H1 (cell line): ENCODE results near the gene HFM1. TPM values are rescaled to one million over a fixed set of nuclear protein-coding genes. Genes with fewer than 3 reads are reported as not detected.

Experiments used
- CTCF ChIA-PET: fragments of 300-600 bp; sonication (Branson Sonifier 250); formaldehyde crosslinking; loops from one replicate; lab custom pipeline; 2021; ENCODE audit not compliant: partially characterized antibody; lab: Charles Lee
- POLR2A ChIA-PET: fragments of 300-600 bp; sonication (Branson Sonifier 250); formaldehyde crosslinking; loops from one replicate; lab custom pipeline; 2021; ENCODE audit warnings: inconsistent platforms; ENCODE audit not compliant: partially characterized antibody; lab: Charles Lee
- DNase-seq, 2 experiments: peaks; one replicate each; pipeline versions ENCODE4 v3.0.0 to v3.0.0-alpha.2; 2010 to 2022; ENCODE audit warnings: low spot score in 2 of 2, low read depth in 1 of 2, mixed read lengths in 1 of 2
- FAIRE-seq: peaks from 2 replicates; lab custom pipeline; 2011; peaks lifted over from hg19 to GRCh38; lab: Jason Lieb, UNC
- H2AFZ ChIP-seq: 2 replicates; pipeline ENCODE4 v1.8.1; 2012; ENCODE audit warnings: low read length, inconsistent platforms
- H2AK5ac ChIP-seq: 2 replicates; pipeline ENCODE4 v1.6.1; 2013; ENCODE audit warnings: low read depth, low read length
- H2BK120ac ChIP-seq: replicated peaks from 2 replicates; pipeline ENCODE3; 2013; ENCODE audit warnings: low read depth, low read length, inconsistent platforms
- H2BK12ac ChIP-seq: 2 replicates; pipeline ENCODE4 v1.6.1; 2013; ENCODE audit warnings: low read depth, low read length
- H2BK15ac ChIP-seq: 2 replicates; pipeline ENCODE4 v1.6.1; 2013; ENCODE audit warnings: low read length
- H2BK20ac ChIP-seq: 2 replicates; pipeline ENCODE4 v1.6.1; 2013; ENCODE audit warnings: low read length
- H2BK5ac ChIP-seq: 2 replicates; pipeline ENCODE4 v1.6.1; 2013; ENCODE audit warnings: low read depth, low read length
- H3K14ac ChIP-seq: 2 replicates; pipeline ENCODE4 v1.6.1; 2013; ENCODE audit warnings: inconsistent platforms; ENCODE audit not compliant: insufficient read length
- H3K18ac ChIP-seq: 2 replicates; pipeline ENCODE4 v1.6.1; 2013; ENCODE audit warnings: low read length; ENCODE audit errors: extremely low read depth
- H3K23ac ChIP-seq: 2 replicates; pipeline ENCODE4 v1.6.1; 2013; ENCODE audit warnings: inconsistent platforms; ENCODE audit not compliant: insufficient read length
- H3K23me2 ChIP-seq: 2 replicates; pipeline ENCODE4 v1.6.1; 2013; ENCODE audit warnings: low read depth, low read length
- H3K27ac ChIP-seq: 2 replicates; pipeline ENCODE4 v1.6.1; 2011; ENCODE audit warnings: low read depth, low read length, inconsistent platforms
- H3K27me3 ChIP-seq, 4 experiments: replicated peaks in 1 of 4; 1 replicate in 1 of 4; 2 replicates in 3 of 4; pipeline versions ENCODE4 v1.6.1 to v1.8.1; 2011 to 2013; ENCODE audit warnings: low read length in 3 of 4, mild to moderate bottlenecking in 3 of 4, inconsistent platforms in 2 of 4, mixed read lengths in 2 of 4, moderate library complexity in 1 of 4; ENCODE audit not compliant: control insufficient read depth in 3 of 4, insufficient read depth in 3 of 4; ENCODE audit errors: extremely low read depth in 1 of 4
- H3K36me3 ChIP-seq, 4 experiments: 2 replicates each; pipeline versions ENCODE4 v1.6.1 to v1.8.1; 2011 to 2013; ENCODE audit warnings: mild to moderate bottlenecking in 4 of 4, low read length in 3 of 4, moderate library complexity in 2 of 4, control low read depth in 1 of 4, inconsistent platforms in 1 of 4; ENCODE audit not compliant: insufficient read depth in 4 of 4, control insufficient read depth in 2 of 4
- H3K4ac ChIP-seq: replicated peaks from 2 replicates; pipeline ENCODE3; 2013; ENCODE audit warnings: low read length, low read depth, mixed read lengths, inconsistent platforms; ENCODE audit not compliant: insufficient read length
- H3K4me1 ChIP-seq, 4 experiments: replicated peaks in 1 of 4; 1 replicate in 1 of 4; 2 replicates in 3 of 4; pipeline versions ENCODE4 v1.6.1 to v1.8.1; 2011 to 2013; ENCODE audit warnings: low read length in 3 of 4, inconsistent platforms in 2 of 4, mixed read lengths in 1 of 4; ENCODE audit not compliant: insufficient read depth in 4 of 4, control insufficient read depth in 3 of 4
- H3K4me2 ChIP-seq, 2 experiments: 2 replicates each; pipeline versions ENCODE4 v1.6.1 to v1.8.1; 2011 to 2013; ENCODE audit warnings: low read depth in 2 of 2, low read length in 2 of 2, control low read depth in 1 of 2, inconsistent platforms in 1 of 2, mild to moderate bottlenecking in 1 of 2; ENCODE audit not compliant: insufficient read depth in 1 of 2
- H3K4me3 ChIP-seq, 4 experiments: fragments of 200-600, 300-600 bp in 1 of 4; sonication (generic), shearing (Covaris generic), sonication (Bioruptor Twin) in 1 of 4; 2 replicates each; pipeline versions ENCODE4 v1.5.1 to v1.8.1; 2011 to 2016; ENCODE audit warnings: low read length in 4 of 4, low read depth in 3 of 4, control low read depth in 2 of 4, inconsistent platforms in 2 of 4, mild to moderate bottlenecking in 2 of 4, mixed read lengths in 1 of 4, moderate library complexity in 1 of 4; ENCODE audit not compliant: insufficient read depth in 2 of 4; ENCODE audit errors: extremely low read depth in 1 of 4
- H3K56ac ChIP-seq: replicated peaks from 2 replicates; pipeline ENCODE3; 2013; ENCODE audit warnings: low read depth, mild to moderate bottlenecking, mixed read lengths, low read length, inconsistent platforms; ENCODE audit not compliant: insufficient read length
- H3K79me1 ChIP-seq: 2 replicates; pipeline ENCODE4 v1.6.1; 2013; ENCODE audit warnings: low read depth, low read length, control low read depth
- H3K79me2 ChIP-seq, 2 experiments: 2 replicates each; pipeline versions ENCODE4 v1.6.1 to v1.8.1; 2012 to 2013; ENCODE audit warnings: low read length in 2 of 2, mild to moderate bottlenecking in 2 of 2, inconsistent platforms in 1 of 2; ENCODE audit not compliant: insufficient read depth in 2 of 2, control insufficient read depth in 1 of 2
- H3K9ac ChIP-seq, 4 experiments: replicated peaks in 1 of 4; 1 replicate in 1 of 4; 2 replicates in 3 of 4; pipeline versions ENCODE4 v1.6.1 to v1.8.1; 2011 to 2013; ENCODE audit warnings: low read depth in 3 of 4, low read length in 3 of 4, control low read depth in 2 of 4, mild to moderate bottlenecking in 2 of 4, moderate library complexity in 2 of 4, inconsistent platforms in 1 of 4; ENCODE audit errors: extremely low read depth in 1 of 4
- H3K9me3 ChIP-seq, 2 experiments: 2 replicates each; pipeline versions ENCODE4 v1.6.1 to v1.8.1; 2012 to 2013; ENCODE audit warnings: mild to moderate bottlenecking in 2 of 2, moderate library complexity in 2 of 2, control low read depth in 1 of 2, inconsistent platforms in 1 of 2, low read depth in 1 of 2, low read length in 1 of 2, mixed read lengths in 1 of 2; ENCODE audit not compliant: insufficient read depth in 2 of 2
- H4K20me1 ChIP-seq, 2 experiments: replicated peaks in 1 of 2; 2 replicates each; pipeline versions ENCODE3 to v1.8.1; 2011 to 2013; ENCODE audit warnings: inconsistent platforms in 2 of 2, low read length in 2 of 2, mild to moderate bottlenecking in 1 of 2; ENCODE audit not compliant: insufficient read depth in 2 of 2, control insufficient read depth in 1 of 2
- H4K5ac ChIP-seq: 2 replicates; pipeline ENCODE4 v1.6.1; 2013; ENCODE audit warnings: low read length, low read depth, mixed read lengths, inconsistent platforms; ENCODE audit not compliant: insufficient read length
- H4K8ac ChIP-seq: 2 replicates; pipeline ENCODE4 v1.8.0; 2013; ENCODE audit warnings: mild to moderate bottlenecking, moderate library complexity, low read length, inconsistent platforms; ENCODE audit not compliant: insufficient read depth; ENCODE audit errors: extremely low read depth
- H4K91ac ChIP-seq: replicated peaks from 2 replicates; pipeline ENCODE3; 2013; ENCODE audit warnings: low read length, mixed read lengths, inconsistent platforms; ENCODE audit not compliant: insufficient read length
- CBX8 ChIP-seq: fragments of 300-800, 300-1000 bp; sonication (generic); IDR thresholded peaks from 2 replicates; pipeline ENCODE4 v1.7.1; 2016; ENCODE audit warnings: low read depth, low read length, borderline replicate concordance
- CHD1 ChIP-seq: IDR thresholded peaks from 2 replicates; pipeline ENCODE4 v1.6.1; 2012; ENCODE audit warnings: low read depth, low read length, improper control_type of control experiment
- EZH2 ChIP-seq: fragments of 200-600 bp; sonication (generic); IDR thresholded peaks from 2 replicates; pipeline ENCODE4 v1.7.1; 2012; ENCODE audit warnings: low read depth, mild to moderate bottlenecking, moderate library complexity, low read length, inconsistent platforms; ENCODE audit not compliant: severe bottlenecking
- GTF2F1 ChIP-seq: IDR thresholded peaks from 2 replicates; pipeline ENCODE4 v1.6.1; 2012; ENCODE audit warnings: low read depth, low read length, improper control_type of control experiment, borderline replicate concordance
- POLR2AphosphoS5 ChIP-seq: IDR thresholded peaks from 2 replicates; pipeline ENCODE4 v1.6.1; 2011; ENCODE audit warnings: low read depth, low read length
- RNF2 ChIP-seq: fragments of 200-900, 300-1000 bp; sonication (generic); IDR thresholded peaks from 2 replicates; pipeline ENCODE4 v1.7.1; 2016; ENCODE audit warnings: borderline replicate concordance, low read depth, mild to moderate bottlenecking, antibody characterized with exemption, low read length; ENCODE audit not compliant: poor library complexity, severe bottlenecking; ENCODE audit errors: missing control alignments
- TBP ChIP-seq: IDR thresholded peaks from 2 replicates; pipeline ENCODE4 v1.6.1; 2011; ENCODE audit warnings: low read depth, low read length, improper control_type of control experiment
- WGBS, 2 experiments: shearing (Covaris generic) in 1 of 2; methylation state at CpG; one replicate each; pipeline versions ENCODE4 v1.1.6 to v1.1.7; 2013 to 2015; ENCODE audit warnings: low lambda C conversion rate in 2 of 2, mixed read lengths in 2 of 2, inconsistent platforms in 1 of 2, low coverage in 1 of 2, missing lambda C conversion rate in 1 of 2; ENCODE audit not compliant: insufficient replicate concordance in 2 of 2, insufficient coverage in 1 of 2, insufficient read length in 1 of 2; ENCODE audit errors: extremely low coverage in 1 of 2, missing lambda C conversion rate in 1 of 2; 5-methylcytosine and 5-hydroxymethylcytosine counted together
- polyA plus RNA-seq, 7 experiments: library from polyadenylated mRNA; depleted of rRNA in 3 of 7; stranded (reverse) in 5 of 7; unstranded in 2 of 7; fragments of >200 nt in 5 of 7; fragments of 200-250 nt in 2 of 7; gene quantifications; 1 replicate in 5 of 7; 2 replicates in 1 of 7; 4 replicates in 1 of 7; pipeline versions ENCODE4 v1.2.1 to v1.2.3, GENCODE V29; 2011 to 2013; ENCODE audit warnings: missing spikeins in 2 of 7, mixed read lengths in 2 of 7
- total RNA-seq: library from RNA; stranded (reverse); fragmentation: NEBNext Ultra II Directional; extraction: Animal tissue kit (Norgen Biotek cat#: 25700); gene quantifications from 2 replicates; pipeline ENCODE4 v1.2.1, GENCODE V29; 2021
- TF ChIP-seq, protein P1 (sequence below): IDR thresholded peaks from 2 replicates; pipeline ENCODE4 v1.6.1; 2012; ENCODE audit warnings: low read length, inconsistent platforms
- TF ChIP-seq, protein P2 (sequence below), 3 experiments: IDR thresholded peaks; 1 replicate in 2 of 3; 2 replicates in 1 of 3; pipeline versions ENCODE4 v1.5.1 to v1.6.1; 2011; ENCODE audit warnings: low read length in 3 of 3, mild to moderate bottlenecking in 3 of 3, inconsistent platforms in 2 of 3, low read depth in 1 of 3, moderate library complexity in 1 of 3; ENCODE audit not compliant: insufficient read depth in 1 of 3; ENCODE audit errors: control extremely low read depth in 1 of 3

HFM1 gene
- total and polyA plus RNA-seq, 2 of the 8 experiments (the other 6 are each of a cell fraction or from before 2014, with no cell fraction given): 0.23 to 1.2 TPM

DNA sequence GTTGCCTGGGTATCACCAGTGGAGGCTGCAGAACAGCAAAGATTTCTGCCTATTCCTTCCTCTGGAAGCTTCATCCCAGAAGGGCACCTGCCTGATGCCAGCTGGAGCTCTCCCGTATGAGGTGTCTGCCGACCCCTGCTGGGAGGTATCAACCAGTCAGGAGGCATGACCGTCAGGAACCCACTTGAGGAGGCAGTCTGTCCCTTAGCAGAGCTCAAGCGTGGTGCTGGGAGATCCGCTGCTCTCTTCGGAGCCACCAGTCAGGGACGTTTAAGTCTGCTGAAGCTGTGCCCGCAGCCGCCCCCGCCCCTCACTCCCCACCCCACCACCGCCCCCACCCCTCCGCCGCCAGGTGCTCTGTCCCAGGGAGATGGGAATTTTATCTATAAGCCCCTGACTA, 23.1 kb upstream of the HFM1 start:
- 84% methylated on average over 7 of the region's 13 CpGs; no CpG with 5 or more reads in 1 of the 2 experiments for WGBS, 2 experiments
- Histone ChIP-seq H3K79me2 (no peaks in the 10 kb centered on the region), H3K79me1 (no peaks in the 10 kb centered on the region), H2AK5ac (no peak overlapping the region), H4K20me1 (no peaks in the 10 kb centered on the region), H2AFZ (no peak overlapping the region), H3K18ac (no peak overlapping the region), H3K4me2 (peak overlapping the region in 1 of 2 experiments; percentile 48; a peak in 2 of 4 replicates), H3K36me3 (no peaks in the 10 kb centered on the region), H3K23ac (no peak overlapping the region), H3K4me1 (peaks cover 0 to 8% (median 0%) of the 10 kb centered on the region in 4 experiments; a peak in 2 of 7 replicates), H3K23me2 (no peaks in the 10 kb centered on the region), H2BK15ac (no peak overlapping the region), H3K56ac (no peak overlapping the region), H4K91ac (no peak overlapping the region), H4K5ac (no peak overlapping the region), H3K27ac (no peak overlapping the region), H2BK120ac (no peak overlapping the region), H2BK12ac (no peak overlapping the region), H2BK5ac (no peak overlapping the region), H3K4me3 (no peak overlapping the region), H3K4ac (no peak overlapping the region), H3K9me3 (no peaks in the 10 kb centered on the region), H3K27me3 (no peaks in the 10 kb centered on the region), H4K8ac (no peak overlapping the region; the same call in 1 of the 2 replicates), H3K9ac (no peak overlapping the region), H2BK20ac (no peak overlapping the region), H3K14ac (no peak overlapping the region)
- no peak for FAIRE-seq
- CTCF ChIA-PET: interaction anchor here (0.7 to 0.9 kb wide), 2 partner anchors 9 to 144 kb away, joined by 3 to 4 read pairs; no protein-coding TSS in a partner anchor
- no peak for DNase-seq
- POLR2A ChIA-PET: interaction anchor here (1.1 kb wide), 1 partner anchor 15 kb away, joined by 3 read pairs; no protein-coding TSS in a partner anchor
- no peak for TF ChIP-seq CHD1
- TF ChIP-seq RNF2: no peak
- no peak for TF ChIP-seq POLR2AphosphoS5
- TF ChIP-seq, protein P1, sequence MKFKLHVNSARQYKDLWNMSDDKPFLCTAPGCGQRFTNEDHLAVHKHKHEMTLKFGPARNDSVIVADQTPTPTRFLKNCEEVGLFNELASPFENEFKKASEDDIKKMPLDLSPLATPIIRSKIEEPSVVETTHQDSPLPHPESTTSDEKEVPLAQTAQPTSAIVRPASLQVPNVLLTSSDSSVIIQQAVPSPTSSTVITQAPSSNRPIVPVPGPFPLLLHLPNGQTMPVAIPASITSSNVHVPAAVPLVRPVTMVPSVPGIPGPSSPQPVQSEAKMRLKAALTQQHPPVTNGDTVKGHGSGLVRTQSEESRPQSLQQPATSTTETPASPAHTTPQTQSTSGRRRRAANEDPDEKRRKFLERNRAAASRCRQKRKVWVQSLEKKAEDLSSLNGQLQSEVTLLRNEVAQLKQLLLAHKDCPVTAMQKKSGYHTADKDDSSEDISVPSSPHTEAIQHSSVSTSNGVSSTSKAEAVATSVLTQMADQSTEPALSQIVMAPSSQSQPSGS: no peak
- no peak for TF ChIP-seq TBP
- TF ChIP-seq CBX8: no peak
- TF ChIP-seq, protein P2, sequence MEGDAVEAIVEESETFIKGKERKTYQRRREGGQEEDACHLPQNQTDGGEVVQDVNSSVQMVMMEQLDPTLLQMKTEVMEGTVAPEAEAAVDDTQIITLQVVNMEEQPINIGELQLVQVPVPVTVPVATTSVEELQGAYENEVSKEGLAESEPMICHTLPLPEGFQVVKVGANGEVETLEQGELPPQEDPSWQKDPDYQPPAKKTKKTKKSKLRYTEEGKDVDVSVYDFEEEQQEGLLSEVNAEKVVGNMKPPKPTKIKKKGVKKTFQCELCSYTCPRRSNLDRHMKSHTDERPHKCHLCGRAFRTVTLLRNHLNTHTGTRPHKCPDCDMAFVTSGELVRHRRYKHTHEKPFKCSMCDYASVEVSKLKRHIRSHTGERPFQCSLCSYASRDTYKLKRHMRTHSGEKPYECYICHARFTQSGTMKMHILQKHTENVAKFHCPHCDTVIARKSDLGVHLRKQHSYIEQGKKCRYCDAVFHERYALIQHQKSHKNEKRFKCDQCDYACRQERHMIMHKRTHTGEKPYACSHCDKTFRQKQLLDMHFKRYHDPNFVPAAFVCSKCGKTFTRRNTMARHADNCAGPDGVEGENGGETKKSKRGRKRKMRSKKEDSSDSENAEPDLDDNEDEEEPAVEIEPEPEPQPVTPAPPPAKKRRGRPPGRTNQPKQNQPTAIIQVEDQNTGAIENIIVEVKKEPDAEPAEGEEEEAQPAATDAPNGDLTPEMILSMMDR (IDR thresholded peaks at IDR 0.05; ENCODE audit: control extremely low read depth in 1 of 3, insufficient read depth in 1 of 3, low read depth in 1 of 3, low read length in 3 of 3): no peak
- no peak for TF ChIP-seq EZH2
- TF ChIP-seq GTF2F1: no peak
